Fibroblast of skin of left biceps (primary cell): ENCODE data around the gene OPTC.
A peak's percentile ranks its signal among the peaks of the same experiment; 100 is the strongest.
"Not testable (repeated sequence)": the region's sequence is repeated elsewhere in the genome, so short reads cannot be mapped to it uniquely, and the experiment has no call there.

ENCODE experiments used
- DNase-seq, 2 experiments: peaks; one replicate each; pipeline ENCODE4 v3.0.0-alpha.2; 2013; ENCODE audit warnings: low read depth in 2 of 2

The OPTC gene

DNA sequence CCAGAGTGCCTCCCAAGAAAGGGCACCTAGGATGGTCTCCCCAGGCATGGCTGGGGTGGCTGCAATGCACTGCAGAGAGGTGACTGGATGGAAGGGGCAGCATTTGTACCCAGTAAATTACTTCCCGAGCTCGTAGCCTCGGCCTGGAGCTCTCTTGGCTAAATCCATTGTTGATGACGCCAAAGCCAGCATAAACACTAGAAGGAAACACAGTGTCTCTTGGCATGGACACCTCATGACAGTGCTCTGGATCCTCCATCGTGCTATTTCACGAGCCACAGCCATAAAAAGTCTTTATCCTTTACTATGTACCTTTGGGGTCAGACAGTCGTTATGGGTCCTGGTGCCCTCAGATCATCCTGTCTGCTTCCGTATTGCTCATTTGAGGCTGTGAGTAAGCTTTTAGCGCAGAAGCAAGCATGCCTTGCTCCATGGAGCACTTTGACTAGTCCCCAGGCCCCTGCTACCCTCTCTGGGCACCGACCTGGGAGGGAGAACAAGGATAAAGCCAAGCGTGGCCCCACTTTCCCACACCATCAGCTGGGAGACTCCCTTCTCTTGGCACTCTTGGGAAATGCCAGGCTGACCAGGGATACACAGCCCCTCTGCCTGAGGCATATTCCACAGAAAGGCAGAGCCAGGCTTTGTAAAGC, 28.7 kb upstream of the OPTC start:
- no peak for DNase-seq

DNA sequence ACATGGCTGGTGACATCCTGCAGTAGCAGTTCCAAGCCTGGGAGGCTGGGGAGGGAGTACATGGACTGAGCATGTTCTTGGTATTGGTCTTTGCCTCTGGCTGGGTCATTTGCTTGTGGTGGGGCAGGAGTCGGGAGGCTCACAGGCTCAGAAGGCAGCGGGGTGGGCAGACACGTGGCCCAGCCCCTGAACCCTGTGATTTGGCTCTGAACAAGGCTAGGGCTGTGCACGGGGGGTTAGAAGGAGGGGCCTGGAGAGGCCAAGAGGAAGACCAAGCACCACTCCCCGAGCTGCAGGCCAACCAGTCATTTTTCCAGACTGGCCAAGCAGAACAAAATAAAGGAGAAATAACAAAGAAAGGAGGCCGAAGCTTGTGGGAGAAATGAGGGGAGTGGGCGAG, 28.0 kb upstream of the OPTC start:
- no peak for DNase-seq

DNA sequence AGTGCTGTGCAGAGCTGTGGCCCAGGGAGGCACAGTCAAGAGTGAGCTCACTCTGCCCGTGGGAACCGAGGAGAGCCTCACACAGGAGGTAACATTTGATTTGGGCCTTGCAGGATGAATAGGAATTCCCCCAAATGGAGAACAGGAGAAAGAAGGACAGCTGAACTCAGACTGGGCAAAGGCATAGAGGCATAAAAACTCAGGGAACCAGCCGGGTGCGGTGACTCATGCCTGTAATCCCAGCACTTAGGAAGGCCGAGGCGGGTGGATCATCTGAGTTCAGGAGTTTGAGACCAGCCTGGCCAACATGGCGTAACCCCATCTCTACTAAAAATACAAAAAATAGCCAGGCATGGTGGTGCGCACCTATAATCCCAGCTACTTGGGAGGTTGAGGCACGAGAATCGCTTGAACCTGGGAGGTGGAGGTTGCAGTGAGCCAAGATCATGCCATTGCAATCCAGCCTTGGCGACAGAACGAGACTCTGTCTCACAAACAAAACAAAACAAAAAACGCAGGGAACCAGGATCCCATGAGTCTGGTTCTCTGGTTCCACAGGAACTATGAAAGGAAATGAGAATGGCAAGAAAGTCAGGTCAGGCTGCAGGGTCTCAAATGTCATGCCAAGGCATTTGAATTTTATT, 26.9 kb upstream of the OPTC start:
- not testable (repeated sequence) for DNase-seq

DNA sequence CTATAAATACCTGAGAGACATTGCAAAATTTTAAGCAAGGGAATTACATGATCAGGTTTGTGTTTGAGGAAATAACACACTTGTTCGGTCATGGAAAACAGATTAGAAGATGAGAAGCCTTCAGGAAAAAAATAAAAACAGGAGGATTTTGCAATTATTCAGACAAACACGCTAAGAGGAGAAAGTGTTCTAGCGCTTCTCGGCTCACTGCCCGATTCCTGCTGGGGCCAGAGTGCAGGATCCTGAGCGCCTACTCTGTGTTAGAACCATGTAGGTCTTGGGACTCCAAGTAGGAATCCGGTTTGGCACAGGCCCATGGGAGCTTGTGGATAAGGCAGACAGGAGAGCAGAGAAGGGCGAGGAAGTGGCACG, 26.4 kb upstream of the OPTC start:
- no peak for DNase-seq

DNA sequence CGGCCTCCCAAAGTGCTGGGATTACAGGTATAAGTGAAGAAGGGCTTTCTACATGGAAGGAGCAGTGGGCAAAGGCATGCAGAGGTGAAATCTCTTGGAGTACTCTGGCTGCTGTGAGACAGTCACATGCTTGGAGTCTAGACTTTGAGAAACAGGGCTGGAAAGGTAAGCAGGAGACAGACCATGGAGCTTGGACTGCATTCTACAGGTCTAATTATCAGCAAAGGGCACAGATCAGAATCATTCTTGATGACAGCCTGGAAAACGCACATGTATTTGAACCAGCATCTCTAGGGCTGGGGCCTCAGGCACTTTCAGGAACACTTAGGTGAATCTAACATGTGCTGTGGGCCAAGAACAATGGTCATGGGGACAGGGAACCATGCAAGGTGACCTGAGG, 25.6 kb upstream of the OPTC start:
- DNase-seq: no peak

DNA sequence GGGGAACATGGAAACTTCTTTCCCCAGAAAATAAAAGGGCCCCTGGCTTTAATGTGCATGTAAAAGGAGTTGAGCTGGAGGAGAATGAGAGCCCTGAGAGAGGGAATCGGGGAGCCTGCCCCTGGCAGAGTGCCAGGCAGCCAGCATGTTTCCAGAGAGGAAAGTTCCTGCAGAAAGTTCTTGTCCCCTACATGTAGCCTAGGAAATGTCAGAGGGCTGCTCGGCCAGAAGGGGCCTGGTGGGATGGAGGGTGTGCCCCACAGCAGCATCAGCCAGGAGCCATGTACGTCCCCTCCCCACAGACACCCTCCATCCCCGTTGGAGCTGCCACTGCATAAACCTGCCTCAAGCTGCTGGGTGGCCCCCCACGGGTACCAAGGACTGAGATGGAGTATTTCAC, 23.7 kb upstream of the OPTC start:
- DNase-seq: no peak

DNA sequence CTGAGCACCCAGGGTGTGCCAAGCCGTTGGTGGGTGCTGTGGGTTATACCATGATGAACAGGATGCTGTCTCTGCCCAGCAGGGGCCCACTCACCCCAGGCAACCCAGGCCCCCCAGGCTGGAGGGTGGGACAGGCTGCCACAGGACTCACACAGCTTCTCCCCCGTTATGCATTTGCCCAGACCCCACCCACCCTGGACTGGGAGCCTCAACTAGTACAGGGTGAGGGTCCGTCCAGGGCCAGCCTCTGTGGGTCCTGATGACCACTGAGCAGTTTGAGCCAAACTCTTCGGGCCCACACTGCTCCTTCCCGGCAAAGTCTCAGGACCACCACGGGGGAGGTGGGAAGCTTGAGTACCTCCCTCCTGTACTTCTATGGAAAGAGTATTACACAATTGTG, 22.1 kb upstream of the OPTC start:
- DNase-seq: no peak

DNA sequence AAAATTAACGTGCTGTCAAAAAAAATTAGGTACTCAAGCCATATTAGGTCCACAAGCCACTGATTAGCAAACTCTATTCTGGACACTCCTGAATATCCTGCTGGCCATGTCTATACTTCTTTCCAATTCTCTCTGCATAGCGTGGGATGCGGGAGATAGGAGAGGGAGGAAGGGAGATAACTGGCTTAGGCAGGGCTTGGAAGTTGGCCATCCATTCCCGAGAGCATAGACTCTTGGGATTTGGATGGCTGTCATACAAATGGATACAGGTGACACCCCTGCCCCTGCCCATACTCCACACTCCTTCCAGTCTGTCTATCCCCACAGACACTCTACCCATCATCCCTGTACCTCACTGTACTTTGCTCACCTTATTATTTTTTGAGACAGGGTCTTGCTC, 20.7 kb upstream of the OPTC start:
- no peak for DNase-seq

DNA sequence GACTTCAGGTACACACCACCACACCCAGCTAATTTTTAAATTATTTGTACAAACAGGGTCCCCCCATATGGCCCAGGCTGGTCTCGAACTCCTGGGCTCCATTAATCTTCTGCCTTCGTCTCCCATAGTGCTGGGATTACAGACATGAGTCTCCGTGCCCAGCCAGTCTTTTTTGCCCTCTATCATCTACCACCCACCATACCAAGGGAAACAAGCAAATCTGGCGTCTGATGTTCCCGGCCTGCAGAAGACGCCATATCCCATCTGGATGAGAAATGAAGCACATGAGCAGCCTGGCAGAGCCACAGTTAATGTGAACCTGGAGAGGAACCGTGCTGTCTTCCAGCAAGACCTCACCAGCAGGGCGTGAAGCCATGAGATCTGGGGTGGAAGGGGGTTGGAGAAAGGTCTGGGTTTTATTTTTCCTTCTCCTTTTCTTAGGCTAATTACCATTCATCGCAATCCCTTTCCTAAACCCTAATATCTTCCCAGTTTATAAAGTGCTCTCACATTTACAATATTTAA, 20.1 kb upstream of the OPTC start:
- DNase-seq: no peak

DNA sequence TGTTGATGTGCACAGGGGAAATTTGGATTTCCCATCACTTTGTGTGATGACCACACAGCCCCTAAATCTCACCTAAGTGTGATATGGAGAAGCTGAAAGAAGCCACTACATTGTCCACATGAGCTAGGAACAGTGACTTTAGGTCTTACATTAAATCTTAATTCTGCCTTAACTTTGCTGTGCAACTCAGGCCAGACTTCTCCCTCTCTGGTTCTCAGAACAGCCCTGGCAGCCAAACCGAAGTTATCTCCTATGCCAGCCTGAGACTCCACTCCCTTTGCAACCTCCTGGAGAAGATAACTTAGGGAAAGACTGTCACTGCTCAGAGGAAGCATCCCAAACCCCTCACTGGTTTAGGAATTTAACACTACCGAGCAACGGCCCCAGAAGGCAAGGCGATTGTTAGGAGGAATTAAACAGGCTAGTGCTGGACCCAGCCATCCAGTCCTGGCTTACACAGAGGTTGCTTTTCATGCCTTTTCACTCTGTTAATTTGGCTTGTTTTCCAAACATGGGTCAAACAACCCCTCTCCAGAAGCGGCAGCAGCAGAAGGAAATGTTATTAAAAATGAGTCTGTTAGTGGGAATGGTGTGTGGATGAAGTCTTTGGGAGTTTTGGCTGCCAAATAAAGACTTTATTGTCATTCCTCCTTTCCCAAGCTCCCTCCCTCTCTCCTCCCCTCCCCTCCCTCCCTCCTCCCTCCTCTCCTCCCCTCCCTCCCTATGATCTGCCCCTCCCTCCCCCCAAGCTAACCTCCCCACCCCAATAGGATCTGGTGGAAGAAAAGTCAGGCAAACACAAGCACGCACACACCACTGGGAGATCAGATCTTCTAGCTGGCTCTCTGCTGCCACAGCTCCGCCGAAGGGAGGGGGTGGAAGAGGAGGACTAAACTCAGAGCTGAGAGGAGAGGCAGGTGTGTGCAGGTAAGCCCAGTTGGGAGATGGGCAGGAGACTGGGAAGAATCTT, 18.7 kb upstream of the OPTC start, which contains the start of gene PRELP:
PRELP (plus strand) TSS at position 795 of the 970 bp plus-strand sequence. CDS start 7,379 bp downstream, outside the sequence.
- no peak for DNase-seq

DNA sequence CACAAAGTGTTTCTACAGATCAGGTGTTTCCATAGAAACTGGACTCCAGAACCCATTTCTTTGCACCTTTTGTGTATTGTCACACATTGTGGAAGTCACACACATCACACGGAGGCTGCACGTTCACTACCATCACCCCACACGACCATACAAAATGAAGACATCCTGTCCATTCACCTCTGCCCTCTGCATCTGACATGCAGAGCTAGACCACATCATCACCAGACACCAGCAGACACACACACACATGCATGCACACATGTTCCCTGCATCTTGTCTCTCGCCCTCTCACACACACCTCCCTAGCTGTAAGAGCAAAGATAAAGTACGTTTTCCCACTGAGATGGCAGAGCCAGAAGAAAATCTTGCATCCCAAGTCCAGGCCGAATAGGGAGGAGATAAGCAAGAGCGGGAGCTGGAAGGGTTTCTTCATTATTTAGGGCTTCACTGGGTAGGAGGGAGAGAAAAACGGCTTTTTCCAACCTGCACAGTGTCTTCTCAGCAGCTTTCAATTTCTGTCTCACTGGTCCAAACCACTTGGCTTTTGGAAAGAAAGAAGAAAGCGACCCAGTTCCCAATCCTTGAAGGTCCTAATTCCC, 17.6 kb upstream of the OPTC start:
- no peak for DNase-seq

DNA sequence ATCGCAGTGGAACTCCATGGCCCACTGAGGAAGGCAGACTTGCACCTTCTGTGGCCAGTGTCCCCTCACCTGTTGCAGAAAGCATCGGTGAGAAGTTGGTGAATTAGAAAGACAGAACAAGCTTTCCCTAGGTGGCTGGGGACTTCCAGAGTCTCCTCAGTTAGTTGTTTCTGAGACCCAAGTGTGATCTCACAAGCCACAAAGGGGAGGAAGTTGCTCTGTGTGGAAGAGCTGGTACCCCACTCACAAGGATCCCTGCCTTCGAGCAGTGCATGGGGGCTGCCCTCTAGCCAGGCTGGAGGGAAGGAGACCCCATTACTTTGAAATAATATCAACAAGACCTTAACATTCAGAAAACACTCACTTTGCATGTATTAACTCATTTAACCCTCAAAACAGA, 16.2 kb upstream of the OPTC start:
- no peak for DNase-seq

DNA sequence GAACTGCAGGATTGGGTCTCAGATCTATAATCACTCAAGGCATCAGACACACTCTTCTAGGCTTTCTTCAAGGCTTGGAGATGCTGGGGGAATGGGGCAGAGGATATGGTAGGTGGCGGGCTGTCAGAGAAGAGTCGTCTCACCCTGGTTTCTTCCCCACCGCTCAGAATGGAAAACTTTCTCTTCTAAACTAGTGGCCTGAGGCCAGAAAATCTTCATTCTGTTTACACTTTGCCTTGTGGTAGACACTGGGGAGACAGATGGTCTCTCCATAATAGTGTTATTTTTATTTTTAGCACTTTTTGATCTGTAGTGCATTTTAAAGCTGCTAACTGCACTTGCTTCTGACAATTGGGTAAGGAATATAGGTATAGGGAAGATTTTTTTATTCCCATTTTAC, 15.7 kb upstream of the OPTC start:
- no peak for DNase-seq

DNA sequence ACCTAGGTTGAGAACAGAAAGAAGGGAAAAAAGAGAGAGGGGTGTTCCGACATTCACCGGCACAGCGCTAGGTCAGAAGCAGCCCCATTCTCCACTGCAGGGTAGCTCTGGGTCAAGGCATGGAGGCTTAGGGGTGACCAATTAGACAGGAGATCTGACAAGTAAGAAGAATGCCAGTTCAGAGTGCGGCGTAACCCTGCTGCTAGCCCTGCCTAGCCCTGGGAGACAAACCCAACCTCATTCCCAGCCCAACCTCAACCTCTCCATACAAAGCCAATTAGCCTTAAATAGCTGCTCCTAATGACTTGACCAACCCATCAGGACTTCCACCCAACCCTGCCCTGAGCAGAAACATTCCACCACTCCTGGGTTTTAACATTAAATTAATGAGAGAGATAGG, 15.0 kb upstream of the OPTC start:
- no peak for DNase-seq

DNA sequence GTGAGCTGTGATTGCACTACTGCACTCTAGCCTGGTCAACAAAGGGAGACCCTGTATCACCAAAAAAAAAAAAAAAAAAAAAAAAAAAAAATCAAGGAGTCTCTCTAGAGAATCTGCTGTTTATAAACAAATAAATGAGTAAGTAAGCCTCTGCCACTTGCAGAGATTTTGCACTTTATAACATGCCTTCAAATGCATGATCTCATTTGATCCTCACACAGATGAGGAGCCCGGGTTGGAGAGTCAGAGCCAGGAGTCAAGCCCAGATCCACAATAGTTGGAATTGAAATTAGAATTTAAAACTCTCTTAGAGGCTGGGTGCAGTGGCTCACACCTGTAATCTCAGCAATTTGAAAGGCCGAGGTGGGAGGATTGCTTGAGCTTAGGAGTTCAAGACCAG, 14.3 kb upstream of the OPTC start:
- no peak for DNase-seq

DNA sequence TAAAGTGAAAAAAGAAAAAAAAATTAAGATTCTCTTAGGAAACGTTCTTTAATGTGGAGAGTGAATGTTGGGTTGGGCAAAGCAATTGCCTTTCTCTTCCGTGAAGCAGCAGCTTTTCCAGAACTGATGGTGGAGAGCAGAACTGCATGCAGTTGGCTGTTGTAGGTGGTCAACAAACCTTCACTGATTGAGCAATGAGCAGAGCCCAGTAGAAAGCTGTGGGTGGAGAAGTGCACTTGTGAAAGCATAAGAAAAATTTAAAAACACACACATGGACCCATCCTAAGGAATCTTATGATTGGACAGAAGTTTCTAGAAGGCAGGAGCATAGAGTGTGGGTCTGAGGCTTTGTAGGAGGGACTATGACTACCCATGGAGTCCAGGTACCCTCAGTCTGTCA, 13.9 kb upstream of the OPTC start:
- DNase-seq: peak; percentile 30 to 37

DNA sequence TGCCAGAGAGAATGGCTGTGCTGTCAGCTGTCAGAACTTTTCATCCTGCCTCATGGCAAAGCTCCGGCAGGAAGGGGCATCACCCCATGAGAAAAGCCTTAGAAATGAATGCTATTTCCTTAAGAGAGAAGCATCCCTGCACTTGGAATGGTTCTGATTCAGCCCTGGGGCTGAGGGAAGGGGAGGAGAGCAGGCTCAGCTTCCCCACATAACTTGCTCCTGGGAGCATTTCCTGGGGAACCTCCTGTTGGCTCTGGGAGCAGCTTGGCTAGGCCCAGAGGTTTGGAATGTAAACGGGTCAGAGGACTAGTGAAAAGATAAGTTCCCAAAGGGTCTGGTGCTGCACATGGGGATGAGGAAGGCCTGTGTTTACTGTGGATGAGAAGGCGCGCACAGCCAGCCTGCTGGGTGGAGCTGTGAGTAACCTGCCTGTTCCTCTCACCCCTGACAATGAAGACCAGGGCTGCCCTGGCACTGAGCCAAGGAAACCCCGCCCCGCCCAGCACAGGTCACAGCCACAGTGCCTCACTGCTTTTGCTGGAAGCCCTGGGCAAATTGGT, 13.3 kb upstream of the OPTC start:
- DNase-seq: peak; percentile 81 to 82

DNA sequence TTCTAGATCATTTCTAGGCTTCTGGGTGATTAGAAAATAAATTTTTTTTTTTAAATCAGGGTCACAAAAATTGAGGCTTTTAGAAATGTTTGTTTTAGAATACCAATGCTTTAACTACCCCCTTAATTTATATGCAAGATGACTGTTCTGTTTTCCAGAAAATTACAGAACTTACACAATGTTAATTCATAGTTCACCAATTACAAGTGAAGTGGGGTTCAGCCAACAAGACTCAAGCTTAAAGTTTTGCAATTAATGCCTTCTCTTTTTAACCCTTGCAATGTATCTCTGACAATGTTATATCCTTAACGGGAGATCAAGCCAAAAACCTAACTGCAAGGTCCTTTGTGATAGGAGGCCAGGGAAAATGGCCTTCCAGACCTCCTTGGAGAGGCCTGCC, 12.8 kb upstream of the OPTC start:
- no peak for DNase-seq

DNA sequence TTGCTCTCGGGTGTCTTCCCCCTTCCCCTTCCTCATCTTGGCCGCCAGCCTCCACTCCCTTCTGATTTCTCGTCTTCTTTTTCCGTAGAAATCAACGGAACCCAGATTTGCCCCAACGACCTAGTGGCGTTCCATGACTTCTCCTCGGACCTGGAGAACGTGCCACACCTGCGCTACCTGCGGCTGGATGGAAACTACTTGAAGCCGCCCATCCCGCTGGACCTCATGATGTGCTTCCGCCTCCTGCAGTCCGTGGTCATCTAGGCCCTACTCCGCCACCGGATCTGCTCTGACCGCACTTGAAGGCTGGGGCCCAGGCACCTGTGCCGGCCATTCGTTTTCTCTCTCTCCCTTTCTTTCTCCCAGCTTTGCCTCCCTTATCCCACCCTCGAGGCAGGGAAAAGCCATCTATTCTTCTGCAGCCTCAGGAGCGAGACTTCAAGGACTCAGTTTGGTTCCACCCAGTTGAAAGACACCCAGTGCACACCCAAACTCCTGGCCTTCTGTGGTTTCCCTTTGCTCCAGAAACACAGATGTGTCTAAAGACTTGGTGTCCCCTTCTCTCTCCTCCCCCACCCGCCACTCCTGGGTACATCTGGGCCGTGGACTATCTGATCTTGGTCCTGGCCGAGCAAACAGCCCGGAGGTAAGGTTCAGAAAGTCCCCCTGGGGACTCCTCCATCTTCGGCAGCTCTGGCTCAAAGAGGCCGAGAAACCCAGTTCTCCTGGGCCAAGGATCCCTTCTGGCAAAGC, 7.2 kb upstream of the OPTC start:
- no peak for DNase-seq

DNA sequence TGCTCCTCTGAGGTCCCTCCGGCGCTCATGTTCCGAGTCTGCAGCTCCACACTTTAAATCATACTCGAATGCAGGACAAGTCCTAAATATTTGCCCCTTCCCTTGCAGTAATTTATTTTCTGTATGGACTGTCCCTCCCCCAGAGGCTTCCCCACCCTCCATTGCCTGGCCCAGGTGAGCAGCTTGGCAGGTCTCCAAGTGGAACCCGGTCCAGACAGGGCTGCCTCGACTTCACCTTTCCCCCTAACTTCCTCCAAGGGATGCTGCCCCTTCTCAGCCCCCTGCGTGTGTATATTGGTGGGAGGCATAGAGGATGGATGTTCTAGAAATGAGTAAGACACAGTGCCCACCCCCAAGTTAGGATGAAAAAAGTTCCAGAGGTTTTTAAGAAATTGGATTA, 5.4 kb upstream of the OPTC start:
- DNase-seq: no peak

DNA sequence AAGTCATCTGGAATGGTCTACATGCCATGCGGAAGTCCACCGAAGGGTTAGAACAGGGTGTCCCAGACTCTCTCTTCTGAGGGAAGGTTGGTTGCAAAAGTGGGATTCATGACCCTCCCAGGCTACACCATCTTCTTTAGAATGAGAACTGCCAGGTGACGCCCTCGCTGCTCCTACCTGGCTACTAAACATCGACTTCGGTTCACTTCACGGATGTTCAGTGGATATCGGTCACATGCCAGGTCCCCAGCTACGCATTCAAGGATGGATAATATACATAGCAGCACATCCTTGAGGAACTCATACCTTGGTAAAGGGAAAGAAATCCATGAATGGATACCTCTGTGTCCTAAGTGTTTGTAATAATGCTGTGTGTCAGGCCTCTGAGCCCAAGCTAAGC, 3.3 kb upstream of the OPTC start:
- no peak for DNase-seq
